ENCODE data around the gene ADIG. TPM values are rescaled to one million over a fixed set of nuclear protein-coding genes. Genes with fewer than 3 reads are reported as not detected.

Gene ADIG
- total RNA-seq = not detected
- not detected for polyA plus RNA-seq

DNA sequence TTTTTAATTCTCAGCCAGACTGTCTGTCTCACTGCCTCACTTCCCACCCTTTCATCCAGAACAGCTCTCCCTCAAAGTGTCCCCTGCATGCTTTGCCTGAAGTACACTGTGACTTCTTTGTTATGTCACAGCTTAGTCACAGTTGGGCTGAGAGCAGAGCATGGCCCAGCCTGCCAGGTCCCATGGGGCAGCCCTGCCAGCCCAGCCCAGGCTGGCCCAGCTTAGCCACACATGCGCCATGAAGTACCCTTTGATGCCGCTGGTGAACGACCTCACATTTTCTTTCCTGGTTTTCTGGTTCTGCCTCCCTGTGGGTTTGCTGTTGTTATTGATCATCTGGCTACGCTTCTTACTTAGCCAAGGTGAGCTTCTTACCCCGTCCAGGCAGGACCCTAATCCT is at the start of gene ADIG:
Gene ADIG, plus strand, starts transcription at position 185 of the 400 bp plus-strand sequence. Its CDS starts 54 bp downstream, at position 239.
- Histone ChIP-seq H3K4me1 (ENCODE audit: control insufficient read depth, insufficient read depth, low read length, poor library complexity, severe bottlenecking) (no peaks in the 10 kb centered on the region), H3K27ac (ENCODE audit: insufficient read depth, low read length, poor library complexity, severe bottlenecking) (no peak within 1 kb of the TSS), H3K9me3 (ENCODE audit: control insufficient read depth in 2 of 2, low read length in 2 of 2) (no peaks in the 10 kb centered on the region), H3K4me3 (ENCODE audit: low read depth, low read length) (no peak within 1 kb of the TSS), H3K36me3 (ENCODE audit: control insufficient read depth, insufficient read depth, low read length) (peaks cover 9% of the 10 kb centered on the region), H3K27me3 (ENCODE audit: control insufficient read depth, insufficient read depth, low read length) (no peaks in the 10 kb centered on the region)
- peaks cover 8% of the 10 kb centered on the region for H3K36me3 Mint-ChIP-seq
- peaks cover 0 to 1% (median 0%) of the 10 kb centered on the region in 7 donors for H3K9me3 Mint-ChIP-seq
- ATAC-seq (ENCODE audit: low read depth in 2 of 2) (no peak), DNase-seq (no peak)
- no peak within 1 kb of the TSS for H3K4me3 Mint-ChIP-seq
- H3K27me3 Mint-ChIP-seq = no peaks in the 10 kb centered on the region
- peaks cover 0 to 2% (median 0%) of the 10 kb centered on the region in 4 donors for H3K4me1 Mint-ChIP-seq
- H3K27ac Mint-ChIP-seq = peak within 1 kb of the TSS in 2 of 3 donors; percentile 29 to 58

DNA sequence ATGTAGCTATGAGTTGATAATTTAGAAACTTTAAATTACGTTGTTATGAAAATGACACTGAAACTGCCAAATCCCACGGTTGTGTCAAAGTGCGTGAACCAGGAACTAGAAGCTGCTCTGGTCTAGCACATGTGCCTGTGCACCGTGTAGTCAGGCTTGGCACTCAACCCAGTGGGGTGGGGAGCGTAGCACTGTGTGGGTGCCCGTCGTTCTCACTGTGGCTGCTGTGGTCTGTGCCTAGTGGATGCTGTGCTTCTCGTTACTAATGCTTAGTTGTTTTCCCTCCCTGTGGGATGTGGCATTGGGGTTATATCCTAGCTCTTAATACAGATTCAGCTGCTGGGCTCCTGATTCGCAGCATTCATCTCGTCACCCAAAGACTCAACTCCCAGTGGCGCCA is 46.2 kb upstream of the ADIG start:
- Mint-ChIP-seq H3K27me3 (no peaks in the 10 kb centered on the region), H3K4me3 (no peak overlapping the region), H3K4me1 (peaks cover 0 to 16% (median 4%) of the 10 kb centered on the region in 4 donors), H3K9me3 (peaks cover 0 to 2% (median 0%) of the 10 kb centered on the region in 7 donors), H3K27ac (no peak overlapping the region), H3K36me3 (peaks cover 61% of the 10 kb centered on the region)
- ATAC-seq (ENCODE audit: low read depth in 2 of 2) = no peak
- Histone ChIP-seq H3K27me3 (ENCODE audit: control insufficient read depth, insufficient read depth, low read length) (no peaks in the 10 kb centered on the region), H3K9me3 (ENCODE audit: control insufficient read depth in 2 of 2, low read length in 2 of 2) (no peaks in the 10 kb centered on the region), H3K4me1 (ENCODE audit: control insufficient read depth, insufficient read depth, low read length, poor library complexity, severe bottlenecking) (no peaks in the 10 kb centered on the region), H3K27ac (ENCODE audit: insufficient read depth, low read length, poor library complexity, severe bottlenecking) (no peak overlapping the region), H3K36me3 (ENCODE audit: control insufficient read depth, insufficient read depth, low read length) (peaks cover 81% of the 10 kb centered on the region), H3K4me3 (ENCODE audit: low read depth, low read length) (no peak overlapping the region)
- DNase-seq = no peak

DNA sequence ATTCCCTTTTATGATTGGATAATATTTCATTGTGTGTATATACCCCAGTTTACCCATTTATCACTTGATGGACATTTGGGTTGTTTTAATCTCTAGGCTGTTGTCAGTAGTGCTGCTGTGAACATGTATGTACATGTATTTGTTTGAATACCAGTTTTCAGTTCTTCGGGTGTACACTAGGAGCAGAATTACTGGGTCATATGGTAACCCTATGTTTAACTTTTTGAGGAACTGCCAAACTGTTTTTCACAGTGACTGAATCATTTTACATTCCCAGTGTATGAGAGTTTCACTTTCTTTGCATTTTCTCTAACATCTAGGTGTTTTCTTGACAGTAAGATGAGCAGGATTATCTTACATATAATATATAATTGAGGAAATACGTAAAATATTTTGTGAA is 44.7 kb upstream of the ADIG start:
- Histone ChIP-seq H3K27me3 (ENCODE audit: control insufficient read depth, insufficient read depth, low read length) (no peaks in the 10 kb centered on the region), H3K36me3 (ENCODE audit: control insufficient read depth, insufficient read depth, low read length) (peaks cover 89% of the 10 kb centered on the region), H3K4me3 (ENCODE audit: low read depth, low read length) (no peak overlapping the region), H3K27ac (ENCODE audit: insufficient read depth, low read length, poor library complexity, severe bottlenecking) (no peak overlapping the region), H3K4me1 (ENCODE audit: control insufficient read depth, insufficient read depth, low read length, poor library complexity, severe bottlenecking) (no peaks in the 10 kb centered on the region), H3K9me3 (ENCODE audit: control insufficient read depth in 2 of 2, low read length in 2 of 2) (no peaks in the 10 kb centered on the region)
- Mint-ChIP-seq H3K4me3 (no peak overlapping the region), H3K27ac (no peak overlapping the region), H3K36me3 (peaks cover 65% of the 10 kb centered on the region), H3K27me3 (no peaks in the 10 kb centered on the region), H3K9me3 (peaks cover 0 to 2% (median 0%) of the 10 kb centered on the region in 7 donors), H3K4me1 (peaks cover 0 to 16% (median 4%) of the 10 kb centered on the region in 4 donors)
- DNase-seq = no peak
- no peak for ATAC-seq (ENCODE audit: low read depth in 2 of 2)

DNA sequence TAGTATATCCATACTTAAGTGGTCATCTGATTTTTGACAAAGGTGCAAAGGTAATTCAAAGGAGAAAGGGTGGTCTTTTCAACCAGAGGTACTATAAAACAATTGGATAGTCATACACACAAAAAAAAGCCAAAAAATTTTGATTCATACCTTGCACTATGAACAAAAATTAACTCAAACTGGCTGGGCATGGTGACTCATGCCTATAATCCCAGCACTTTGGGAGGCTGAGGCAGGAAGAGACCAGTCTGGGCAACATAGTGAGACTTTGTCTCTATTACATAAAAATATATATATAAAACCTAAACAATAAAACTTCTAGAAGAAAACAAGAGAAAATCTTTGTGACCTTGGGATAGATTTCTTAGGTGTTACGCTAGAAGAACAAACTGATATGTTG is 43.8 kb upstream of the ADIG start:
- Histone ChIP-seq H3K27ac (ENCODE audit: insufficient read depth, low read length, poor library complexity, severe bottlenecking) (no peak overlapping the region), H3K36me3 (ENCODE audit: control insufficient read depth, insufficient read depth, low read length) (peaks cover 90% of the 10 kb centered on the region), H3K27me3 (ENCODE audit: control insufficient read depth, insufficient read depth, low read length) (no peaks in the 10 kb centered on the region), H3K4me3 (ENCODE audit: low read depth, low read length) (no peak overlapping the region), H3K9me3 (ENCODE audit: control insufficient read depth in 2 of 2, low read length in 2 of 2) (no peaks in the 10 kb centered on the region), H3K4me1 (ENCODE audit: control insufficient read depth, insufficient read depth, low read length, poor library complexity, severe bottlenecking) (no peaks in the 10 kb centered on the region)
- H3K27me3 Mint-ChIP-seq = no peaks in the 10 kb centered on the region
- H3K9me3 Mint-ChIP-seq = peaks cover 0 to 2% (median 0%) of the 10 kb centered on the region in 7 donors
- DNase-seq = no peak
- H3K4me3 Mint-ChIP-seq = no peak overlapping the region
- H3K36me3 Mint-ChIP-seq = peaks cover 68% of the 10 kb centered on the region
- H3K27ac Mint-ChIP-seq = no peak overlapping the region
- peaks cover 0 to 16% (median 6%) of the 10 kb centered on the region in 4 donors for H3K4me1 Mint-ChIP-seq
- no peak for ATAC-seq (ENCODE audit: low read depth in 2 of 2)

DNA sequence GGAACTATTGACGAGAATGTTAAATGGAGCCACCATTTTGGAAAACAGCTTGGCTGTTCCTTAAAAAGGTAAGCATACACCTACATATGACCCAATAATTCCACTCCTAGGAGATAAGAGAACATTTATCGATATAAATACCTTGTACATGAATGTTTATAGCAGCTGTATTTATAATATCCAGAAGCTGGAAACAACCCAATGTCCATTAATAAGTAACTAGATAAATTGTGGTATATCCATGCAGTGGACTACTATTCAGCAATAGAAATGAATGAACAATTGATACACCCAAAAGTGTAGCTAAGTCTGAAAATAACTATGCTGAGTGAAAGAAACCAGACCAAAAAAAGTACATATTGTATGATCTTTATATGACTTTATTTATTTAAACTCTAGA is 42.2 kb upstream of the ADIG start:
- ATAC-seq (ENCODE audit: low read depth in 2 of 2) = no peak
- DNase-seq = no peak
- no peak overlapping the region for H3K27ac Mint-ChIP-seq
- no peaks in the 10 kb centered on the region for H3K27me3 ChIP-seq (ENCODE audit: control insufficient read depth, insufficient read depth, low read length)
- H3K4me3 Mint-ChIP-seq = no peak overlapping the region
- H3K27ac ChIP-seq (ENCODE audit: insufficient read depth, low read length, poor library complexity, severe bottlenecking) = no peak overlapping the region
- peaks cover 88% of the 10 kb centered on the region for H3K36me3 ChIP-seq (ENCODE audit: control insufficient read depth, insufficient read depth, low read length)
- no peaks in the 10 kb centered on the region for H3K9me3 ChIP-seq (ENCODE audit: control insufficient read depth in 2 of 2, low read length in 2 of 2)
- no peaks in the 10 kb centered on the region for H3K27me3 Mint-ChIP-seq
- H3K9me3 Mint-ChIP-seq = peaks cover 0 to 2% (median 0%) of the 10 kb centered on the region in 7 donors
- H3K4me3 ChIP-seq (ENCODE audit: low read depth, low read length) = no peak overlapping the region
- H3K4me1 ChIP-seq (ENCODE audit: control insufficient read depth, insufficient read depth, low read length, poor library complexity, severe bottlenecking) = no peaks in the 10 kb centered on the region
- peaks cover 66% of the 10 kb centered on the region for H3K36me3 Mint-ChIP-seq
- peaks cover 0 to 11% (median 3%) of the 10 kb centered on the region in 4 donors for H3K4me1 Mint-ChIP-seq

DNA sequence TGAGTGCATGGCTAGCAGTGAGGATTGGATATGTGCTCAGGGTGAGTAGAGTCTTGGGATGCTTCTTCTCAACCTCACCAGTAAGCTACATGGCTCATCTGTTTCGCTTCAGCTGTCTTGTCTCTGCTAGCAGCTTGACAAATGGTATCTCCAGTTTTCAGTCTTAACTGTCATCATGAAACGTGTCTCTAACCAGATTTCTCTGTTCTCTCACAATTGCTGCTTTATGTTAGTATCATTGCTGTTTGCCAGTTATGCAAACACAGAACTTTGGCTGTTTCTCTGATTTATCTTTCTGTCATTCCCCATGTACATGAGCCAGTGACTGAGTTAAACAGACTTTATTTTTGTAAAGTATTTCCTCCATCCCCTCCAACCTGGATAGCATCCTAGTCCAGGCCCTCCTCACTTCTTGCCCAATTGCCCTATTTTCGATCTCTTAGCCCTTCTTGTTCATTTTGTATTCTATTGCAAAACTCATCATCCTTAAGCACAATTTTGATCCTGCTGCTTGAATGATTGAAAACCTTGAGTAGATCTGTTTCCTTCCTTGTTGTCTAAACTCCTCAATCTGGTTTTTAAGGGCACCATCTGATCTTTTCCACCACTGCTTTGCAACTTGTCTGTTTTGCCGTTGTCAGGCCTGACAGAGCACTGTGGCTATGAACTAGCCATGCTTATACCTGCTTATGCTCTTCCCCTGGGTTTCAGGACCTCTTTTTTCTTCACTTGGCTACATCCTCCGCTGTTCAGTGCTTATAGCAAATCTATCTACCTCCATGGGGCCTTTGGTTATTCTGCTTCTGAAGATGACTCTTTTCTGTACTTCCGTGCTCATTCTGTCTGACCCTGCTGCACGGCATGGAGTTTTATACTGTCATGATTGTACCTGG is 37.7 kb upstream of the ADIG start:
- no peak overlapping the region for H3K27ac ChIP-seq (ENCODE audit: insufficient read depth, low read length, poor library complexity, severe bottlenecking)
- Mint-ChIP-seq H3K27me3 (no peaks in the 10 kb centered on the region), H3K9me3 (no peaks in the 10 kb centered on the region), H3K36me3 (peaks cover 72% of the 10 kb centered on the region), H3K4me1 (peaks cover 2 to 15% (median 6%) of the 10 kb centered on the region in 4 donors), H3K4me3 (no peak overlapping the region), H3K27ac (peak overlapping the region in 2 of 3 donors; percentile 10 to 53)
- no peaks in the 10 kb centered on the region for H3K4me1 ChIP-seq (ENCODE audit: control insufficient read depth, insufficient read depth, low read length, poor library complexity, severe bottlenecking)
- no peak for ATAC-seq (ENCODE audit: low read depth in 2 of 2)
- no peaks in the 10 kb centered on the region for H3K27me3 ChIP-seq (ENCODE audit: control insufficient read depth, insufficient read depth, low read length)
- DNase-seq = no peak
- H3K9me3 ChIP-seq (ENCODE audit: control insufficient read depth in 2 of 2, low read length in 2 of 2) = no peaks in the 10 kb centered on the region
- peaks cover 96% of the 10 kb centered on the region for H3K36me3 ChIP-seq (ENCODE audit: control insufficient read depth, insufficient read depth, low read length)
- H3K4me3 ChIP-seq (ENCODE audit: low read depth, low read length) = no peak overlapping the region

DNA sequence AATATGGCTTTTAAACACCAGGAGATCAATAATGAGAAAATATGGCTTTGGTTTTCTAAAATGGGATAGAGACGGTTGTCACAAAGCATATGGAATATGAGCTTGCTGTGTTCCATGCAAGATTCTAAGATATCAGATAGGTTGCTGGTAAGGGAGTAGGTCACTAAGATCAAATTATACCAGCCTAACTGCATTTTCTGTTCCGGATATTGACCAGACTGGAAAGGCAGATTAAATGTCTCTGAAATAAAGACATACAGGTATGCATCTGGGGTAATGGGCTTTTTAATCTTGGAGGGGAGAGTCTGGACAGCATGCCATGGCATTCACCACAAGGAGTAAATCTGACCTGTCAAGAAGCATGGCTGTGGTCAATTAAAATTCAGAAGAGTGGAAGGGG is 35.2 kb upstream of the ADIG start:
- ATAC-seq (ENCODE audit: low read depth in 2 of 2) (no peak), DNase-seq (no peak)
- Histone ChIP-seq H3K4me1 (ENCODE audit: control insufficient read depth, insufficient read depth, low read length, poor library complexity, severe bottlenecking) (no peaks in the 10 kb centered on the region), H3K27me3 (ENCODE audit: control insufficient read depth, insufficient read depth, low read length) (no peaks in the 10 kb centered on the region), H3K9me3 (ENCODE audit: control insufficient read depth in 2 of 2, low read length in 2 of 2) (no peaks in the 10 kb centered on the region), H3K36me3 (ENCODE audit: control insufficient read depth, insufficient read depth, low read length) (peaks cover 94% of the 10 kb centered on the region), H3K4me3 (ENCODE audit: low read depth, low read length) (no peak overlapping the region), H3K27ac (ENCODE audit: insufficient read depth, low read length, poor library complexity, severe bottlenecking) (no peak overlapping the region)
- H3K4me1 Mint-ChIP-seq = peaks cover 5 to 16% (median 10%) of the 10 kb centered on the region in 4 donors
- no peaks in the 10 kb centered on the region for H3K27me3 Mint-ChIP-seq
- no peaks in the 10 kb centered on the region for H3K9me3 Mint-ChIP-seq
- H3K27ac Mint-ChIP-seq = no peak overlapping the region
- H3K4me3 Mint-ChIP-seq = no peak overlapping the region
- peaks cover 64% of the 10 kb centered on the region for H3K36me3 Mint-ChIP-seq

All from CD4-positive, CD25-positive, alpha-beta regulatory T cell (primary cell).